Measurements from ENCODE around the gene DDN. TPM values are rescaled to one million over a fixed set of nuclear protein-coding genes. Genes with fewer than 3 reads are reported as not detected.

DDN gene
- total and polyA plus RNA-seq, 2 donors (not counting 3 experiments of a cell fraction or from before 2014, with no cell fraction given), result 0.07 to 0.22 TPM

DNA sequence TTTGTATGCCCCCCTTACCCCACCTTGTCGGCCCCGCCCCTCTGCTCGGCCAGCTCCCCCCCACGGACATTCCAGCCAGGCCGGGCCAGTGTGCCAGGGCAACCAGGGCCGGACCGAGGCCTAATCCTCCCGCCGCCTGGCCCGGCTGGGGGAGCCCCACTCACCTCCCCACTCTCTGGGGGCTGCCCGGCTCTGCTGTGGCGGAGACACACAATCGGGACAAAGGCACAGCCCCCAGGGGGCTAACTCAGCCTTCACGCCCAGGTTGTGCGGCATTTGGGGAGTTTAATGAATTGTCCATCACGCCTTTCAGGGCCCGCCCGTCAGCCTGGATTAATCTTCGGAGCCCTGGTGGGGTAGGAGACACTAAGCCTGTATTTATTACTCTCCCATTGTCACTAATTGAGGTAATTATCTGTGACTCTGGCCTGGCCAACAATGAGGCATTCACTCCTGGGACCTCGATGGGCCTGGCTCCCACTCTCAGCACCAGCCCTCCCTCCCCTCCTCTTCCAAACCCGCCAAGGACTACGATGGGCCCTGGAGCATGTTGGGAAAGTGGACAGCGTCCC is 12.4 kb downstream of the DDN start:
- Histone ChIP-seq H3K36me3 (ENCODE audit: control insufficient read depth in 2 of 2, extremely low read depth in 1 of 2, insufficient read depth in 2 of 2, low read length in 2 of 2) (no peaks in the 10 kb centered on the region), H3K9me3 (replicated peaks; ENCODE audit: control insufficient read depth, insufficient read depth, low read length) (no peaks in the 10 kb centered on the region), H3K79me2 (ENCODE audit: control insufficient read depth, insufficient read depth, low read length) (no peaks in the 10 kb centered on the region), H3K4me2 (ENCODE audit: insufficient read depth, low read length) (no peak overlapping the region), H3K4me3 (replicated peaks in 1 of 3; ENCODE audit: insufficient read depth in 1 of 3, low read depth in 1 of 3, low read length in 3 of 3) (no peak overlapping the region), H3K9ac (replicated peaks; ENCODE audit: extremely low read depth, insufficient read depth, low read length) (no peak overlapping the region), H2AFZ (ENCODE audit: low read depth, low read length) (no peak overlapping the region), H3K9me1 (replicated peaks; ENCODE audit: control insufficient read depth, extremely low read depth, insufficient read depth, low read length) (no peaks in the 10 kb centered on the region), H3K4me1 (ENCODE audit: control insufficient read depth, extremely low read depth, insufficient read depth, low read length) (no peaks in the 10 kb centered on the region), H3K27me3 (ENCODE audit: control insufficient read depth in 2 of 2, insufficient read depth in 2 of 2, low read length in 2 of 2) (peaks cover 60 to 69% of the 10 kb centered on the region in 2 experiments), H3K27ac (ENCODE audit: insufficient read depth, low read depth, low read length) (no peak overlapping the region), H4K20me1 (replicated peaks; ENCODE audit: control insufficient read depth, extremely low read depth, insufficient read depth, low read length) (no peaks in the 10 kb centered on the region)
- TF ChIP-seq EZH2 (IDR thresholded peaks at IDR 0.05; ENCODE audit: borderline replicate concordance, low read depth, low read length, severe bottlenecking), result peak; percentile 37
- no peak for TF ChIP-seq FOS (IDR thresholded peaks at IDR 0.05; ENCODE audit: borderline replicate concordance, insufficient read depth, low read length)
- intact Hi-C loops (cut with micrococcal nuclease) (loop anchor here (5.0 kb wide), 1 partner anchor 65 kb away; no protein-coding TSS in a partner anchor), dilution Hi-C loops (cut with MboI; ENCODE audit: extremely low pct_ligation_motif_present, low sequenced_read_pairs) (no loop called here)
- ChIA-PET POLR2A (no interaction called here), CTCF (interaction anchor here (1.0 to 11.2 kb wide), 7 partner anchors 8 to 134 kb away, joined by 3 to 175 read pairs (median 7); partner anchors contain the start of genes DDN and PRKAG1)
- DNase-seq (ENCODE audit: low read depth, low spot score), result no peak
- no peak for FAIRE-seq
- no TSS peak for BruUV-seq (replicated peaks)

DNA sequence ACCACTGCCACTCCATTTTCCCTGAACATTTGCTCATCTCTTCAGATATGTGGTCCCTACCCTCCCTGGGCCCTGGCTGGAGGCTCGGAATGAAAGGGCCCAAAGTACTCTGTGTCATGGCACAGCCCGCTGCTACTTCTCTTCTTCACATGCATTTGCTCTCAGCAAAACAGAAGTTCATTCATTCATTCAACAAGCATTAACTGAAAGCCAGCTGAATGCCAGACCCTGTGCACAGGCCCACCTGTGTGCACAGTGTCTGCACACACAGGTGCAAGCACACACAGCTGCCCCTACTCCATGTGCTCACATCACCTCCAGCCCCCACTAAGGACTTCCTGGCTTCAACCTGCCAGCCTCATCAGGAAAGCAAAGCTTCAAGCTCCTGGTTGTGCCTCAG is 13.3 kb downstream of the DDN start:
- no peak overlapping the region for H3K9ac ChIP-seq (replicated peaks; ENCODE audit: extremely low read depth, insufficient read depth, low read length)
- H3K27me3 ChIP-seq (ENCODE audit: control insufficient read depth in 2 of 2, insufficient read depth in 2 of 2, low read length in 2 of 2), result peaks cover 69 to 75% of the 10 kb centered on the region in 2 experiments
- DNase-seq (ENCODE audit: low read depth, low spot score), result no peak
- no peak for FAIRE-seq
- ChIA-PET POLR2A (no interaction called here), CTCF (interaction anchor here (0.8 to 11.2 kb wide), 5 partner anchors 9 to 133 kb away, joined by 3 to 175 read pairs (median 6); partner anchors contain the start of gene DDN)
- H2AFZ ChIP-seq (ENCODE audit: low read depth, low read length), result no peak overlapping the region
- H3K79me2 ChIP-seq (ENCODE audit: control insufficient read depth, insufficient read depth, low read length), result no peaks in the 10 kb centered on the region
- TF ChIP-seq, protein P1, sequence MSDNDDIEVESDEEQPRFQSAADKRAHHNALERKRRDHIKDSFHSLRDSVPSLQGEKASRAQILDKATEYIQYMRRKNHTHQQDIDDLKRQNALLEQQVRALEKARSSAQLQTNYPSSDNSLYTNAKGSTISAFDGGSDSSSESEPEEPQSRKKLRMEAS (IDR thresholded peaks at IDR 0.05; ENCODE audit: insufficient read depth, insufficient read length), result no peak
- TF ChIP-seq POLR2A (IDR thresholded peaks at IDR 0.05; ENCODE audit: low read depth, low read length) (no peak), POLR2AphosphoS5 (IDR thresholded peaks at IDR 0.05; ENCODE audit: insufficient read depth, low read depth, low read length) (no peak), EZH2 (IDR thresholded peaks at IDR 0.05; ENCODE audit: borderline replicate concordance, low read depth, low read length, severe bottlenecking) (no peak), JUN (IDR thresholded peaks at IDR 0.05; ENCODE audit: borderline replicate concordance, insufficient read depth, insufficient read length, low read depth) (no peak), FOS (IDR thresholded peaks at IDR 0.05; ENCODE audit: borderline replicate concordance, insufficient read depth, low read length) (no peak), MYC (IDR thresholded peaks at IDR 0.05; ENCODE audit: low read depth, low read length) (no peak), GATA2 (IDR thresholded peaks at IDR 0.05; ENCODE audit: insufficient read depth, insufficient read length, low read depth, low read length) (no peak)
- TF ChIP-seq, protein P2, sequence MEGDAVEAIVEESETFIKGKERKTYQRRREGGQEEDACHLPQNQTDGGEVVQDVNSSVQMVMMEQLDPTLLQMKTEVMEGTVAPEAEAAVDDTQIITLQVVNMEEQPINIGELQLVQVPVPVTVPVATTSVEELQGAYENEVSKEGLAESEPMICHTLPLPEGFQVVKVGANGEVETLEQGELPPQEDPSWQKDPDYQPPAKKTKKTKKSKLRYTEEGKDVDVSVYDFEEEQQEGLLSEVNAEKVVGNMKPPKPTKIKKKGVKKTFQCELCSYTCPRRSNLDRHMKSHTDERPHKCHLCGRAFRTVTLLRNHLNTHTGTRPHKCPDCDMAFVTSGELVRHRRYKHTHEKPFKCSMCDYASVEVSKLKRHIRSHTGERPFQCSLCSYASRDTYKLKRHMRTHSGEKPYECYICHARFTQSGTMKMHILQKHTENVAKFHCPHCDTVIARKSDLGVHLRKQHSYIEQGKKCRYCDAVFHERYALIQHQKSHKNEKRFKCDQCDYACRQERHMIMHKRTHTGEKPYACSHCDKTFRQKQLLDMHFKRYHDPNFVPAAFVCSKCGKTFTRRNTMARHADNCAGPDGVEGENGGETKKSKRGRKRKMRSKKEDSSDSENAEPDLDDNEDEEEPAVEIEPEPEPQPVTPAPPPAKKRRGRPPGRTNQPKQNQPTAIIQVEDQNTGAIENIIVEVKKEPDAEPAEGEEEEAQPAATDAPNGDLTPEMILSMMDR (IDR thresholded peaks at IDR 0.05; ENCODE audit: extremely low read depth in 1 of 2, insufficient read depth in 1 of 2, low read depth in 1 of 2, low read length in 2 of 2), result no peak
- H3K4me3 ChIP-seq (replicated peaks in 1 of 3; ENCODE audit: insufficient read depth in 1 of 3, low read depth in 1 of 3, low read length in 3 of 3), result no peak overlapping the region
- H3K27ac ChIP-seq (ENCODE audit: insufficient read depth, low read depth, low read length), result no peak overlapping the region
- no peaks in the 10 kb centered on the region for H4K20me1 ChIP-seq (replicated peaks; ENCODE audit: control insufficient read depth, extremely low read depth, insufficient read depth, low read length)
- no peaks in the 10 kb centered on the region for H3K9me3 ChIP-seq (replicated peaks; ENCODE audit: control insufficient read depth, insufficient read depth, low read length)
- dilution Hi-C loops (cut with MboI; ENCODE audit: extremely low pct_ligation_motif_present, low sequenced_read_pairs), result no loop called here
- no peaks in the 10 kb centered on the region for H3K36me3 ChIP-seq (ENCODE audit: control insufficient read depth in 2 of 2, extremely low read depth in 1 of 2, insufficient read depth in 2 of 2, low read length in 2 of 2)
- no TSS peak for BruUV-seq (replicated peaks)
- peaks cover 4% of the 10 kb centered on the region for H3K4me1 ChIP-seq (ENCODE audit: control insufficient read depth, extremely low read depth, insufficient read depth, low read length)
- no peaks in the 10 kb centered on the region for H3K9me1 ChIP-seq (replicated peaks; ENCODE audit: control insufficient read depth, extremely low read depth, insufficient read depth, low read length)
- intact Hi-C loops (cut with micrococcal nuclease), result loop anchor here (5.0 kb wide), 1 partner anchor 64 kb away; no protein-coding TSS in a partner anchor
- H3K4me2 ChIP-seq (ENCODE audit: insufficient read depth, low read length), result no peak overlapping the region

All from endothelial cell of umbilical vein (primary cell).